Activated CD4-positive, CD25-positive, alpha-beta regulatory T cell treated with anti-CD3 and anti-CD28 coated beads, Interleukin-2, amount 50 U/mL, for 24 hours (primary cell): ENCODE data around the gene PARG.
"Not testable (repeated sequence)": the region's sequence is repeated elsewhere in the genome, so short reads cannot be mapped to it uniquely, and the experiment has no call there.

Experiments used
- ATAC-seq, 2 donors: fragments of 150-1000 bp; cut with Tn5 transposase; one replicate each; pipeline ENCODE4 v1.10.0; 2021; ENCODE audit warnings: mild to moderate bottlenecking in 1 of 2, moderate library complexity in 1 of 2

PARG gene

DNA sequence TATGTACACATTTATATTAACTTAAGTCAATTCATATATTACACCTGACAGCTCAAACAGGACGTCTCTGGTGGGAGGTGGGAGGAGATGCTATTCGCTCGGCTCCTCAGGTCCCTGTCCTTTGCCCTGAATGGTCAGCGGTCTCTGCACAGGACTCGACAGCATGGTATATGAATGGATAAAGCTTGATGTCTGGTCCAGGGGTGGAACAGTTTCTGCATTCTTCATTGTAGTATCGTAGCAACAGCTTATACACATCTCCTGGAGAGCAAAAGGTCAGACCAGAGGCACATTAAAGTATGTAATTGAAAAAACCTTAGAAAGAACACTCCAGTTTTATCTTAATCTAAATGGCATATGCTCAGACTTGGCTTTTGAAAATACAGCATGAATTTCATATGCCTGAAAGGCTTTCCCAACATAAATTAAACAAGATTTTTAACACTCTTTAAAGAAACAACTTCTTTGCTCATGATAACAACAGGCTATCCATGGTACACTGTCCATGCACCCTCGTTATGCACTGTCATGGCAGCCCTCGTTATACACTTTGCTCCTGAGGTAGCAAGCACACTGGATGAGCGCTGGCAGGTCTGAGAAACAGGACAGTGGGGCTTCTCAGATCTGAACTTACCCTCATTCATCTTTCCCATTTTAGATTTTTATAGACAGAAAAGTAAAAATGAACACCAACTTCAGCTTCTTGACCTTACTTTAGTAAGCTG is 122.4 kb downstream of the PARG start:
- no peak for ATAC-seq

GRCh38 chr10:49817845-49818244 is 124.0 kb downstream of the PARG start:
- ATAC-seq: no peak

GRCh38 chr10:49803988-49804387 is 137.8 kb downstream of the PARG start:
- no peak for ATAC-seq

GRCh38 chr10:49798275-49798674 is 143.6 kb downstream of the PARG start:
- ATAC-seq: no peak

GRCh38 chr10:49791100-49791499 is 150.7 kb downstream of the PARG start:
- ATAC-seq: no peak

- no peak for ATAC-seq
Observed at GRCh38 chr10:49784681-49785080, 157.1 kb downstream of the PARG start.

- no peak for ATAC-seq
Observed at GRCh38 chr10:49783645-49784044, 158.2 kb downstream of the PARG start.

GRCh38 chr10:49781247-49781646 is 160.6 kb downstream of the PARG start:
- no peak for ATAC-seq

GRCh38 chr10:49778197-49778596 is 163.6 kb downstream of the PARG start:
- no peak for ATAC-seq

DNA sequence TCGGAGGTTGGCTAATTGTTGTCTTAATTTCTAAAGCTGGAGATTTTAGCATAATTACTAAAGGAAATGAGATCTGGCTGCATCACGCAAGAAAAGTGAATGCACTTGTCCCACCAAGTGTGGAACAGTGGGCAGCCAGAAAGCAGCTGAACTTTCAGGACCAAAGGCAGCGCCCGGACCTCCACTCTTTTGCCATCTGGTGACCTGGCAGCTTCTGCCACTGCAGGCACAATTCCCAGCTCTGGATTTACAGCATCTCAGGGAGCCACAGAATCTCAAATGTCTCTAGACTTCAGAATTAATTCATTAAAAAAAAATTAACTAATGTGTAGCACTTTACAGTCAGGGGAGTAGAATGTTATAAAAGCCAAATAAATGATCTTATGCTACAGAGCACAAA is 165.0 kb downstream of the PARG start:
- no peak for ATAC-seq

- no peak for ATAC-seq
Observed at GRCh38 chr10:49775014-49775413, 166.8 kb downstream of the PARG start.

GRCh38 chr10:49772944-49773343 is 168.9 kb downstream of the PARG start:
- not testable (repeated sequence) for ATAC-seq

DNA sequence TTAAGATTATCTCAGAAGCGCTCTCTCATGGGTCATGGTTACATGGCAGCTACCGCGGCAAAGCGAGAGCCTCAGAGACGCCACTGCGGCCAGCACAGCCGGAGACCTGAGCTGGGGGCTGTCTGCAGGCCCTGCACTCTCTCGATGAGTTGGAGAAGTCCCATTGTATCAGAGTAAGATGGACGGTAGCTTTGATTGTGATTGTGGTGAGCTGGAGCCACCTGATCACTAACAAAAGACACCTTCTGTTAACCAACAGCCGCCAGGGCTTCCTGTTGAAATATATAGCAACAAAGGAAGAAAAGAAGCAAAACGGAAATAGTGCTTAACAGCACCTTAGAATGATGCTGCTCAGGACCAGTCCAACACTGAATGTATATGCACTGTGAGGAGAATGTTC is 170.8 kb downstream of the PARG start:
- not testable (repeated sequence) for ATAC-seq

DNA sequence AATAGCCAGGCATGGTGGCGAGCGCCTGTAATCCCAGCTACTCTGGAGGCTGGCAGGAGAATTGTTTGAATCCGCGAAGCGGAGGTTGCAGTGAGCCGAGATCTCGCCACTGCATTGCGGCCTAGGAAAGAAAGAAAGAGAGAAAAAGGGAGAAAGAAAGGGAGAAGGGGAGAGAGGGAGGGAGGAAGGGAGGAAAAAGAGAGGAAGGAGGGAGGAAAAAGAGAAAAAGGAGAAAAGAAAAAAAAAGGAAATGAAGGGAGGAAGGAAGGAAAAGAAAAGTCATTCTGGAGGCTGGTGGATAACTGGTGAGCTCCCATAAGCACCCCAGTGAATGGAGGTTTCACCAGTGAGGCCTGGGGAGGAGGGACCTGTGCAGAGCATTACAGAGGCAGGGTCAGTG is 172.1 kb downstream of the PARG start:
- ATAC-seq: no peak

GRCh38 chr10:49768731-49769130 is 173.1 kb downstream of the PARG start:
- no peak for ATAC-seq

- no peak for ATAC-seq
Observed at GRCh38 chr10:49768329-49768728, 173.5 kb downstream of the PARG start.
